ENCODE results near the gene PIEZO1. TPM values are rescaled to one million over a fixed set of nuclear protein-coding genes. Genes with fewer than 3 reads are reported as not detected.
"Not testable (repeated sequence)": the region's sequence is repeated elsewhere in the genome, so short reads cannot be mapped to it uniquely, and the experiment has no call there.

The PIEZO1 gene
- polyA plus RNA-seq, 1 experiment = 139 TPM

DNA sequence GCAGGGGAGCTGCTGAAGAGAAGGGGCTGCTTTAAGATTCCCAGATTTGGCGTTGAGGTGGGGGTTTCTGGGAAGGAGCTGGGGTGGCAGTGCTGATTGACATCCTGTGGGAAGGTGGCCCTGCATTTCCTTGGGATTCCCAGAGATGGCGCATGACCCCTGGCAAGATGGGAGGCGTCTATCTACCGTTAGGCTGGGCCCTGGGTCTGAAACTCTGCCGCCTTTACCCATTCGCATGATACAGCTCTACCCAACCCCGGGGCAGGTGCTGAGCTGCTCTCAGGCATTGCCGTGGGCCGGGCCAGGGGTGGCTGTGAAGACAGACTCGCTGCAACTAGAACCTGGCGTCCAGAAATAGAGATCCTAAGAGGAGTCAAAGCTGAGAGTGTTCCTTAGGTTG, 112.2 kb downstream of the PIEZO1 start:
- Histone ChIP-seq H3K27me3 (ENCODE audit: control insufficient read depth, insufficient read depth, low read length) (no peaks in the 10 kb centered on the region), H3K4me3 (ENCODE audit: low read depth, low read length) (no peak overlapping the region), H3K36me3 (ENCODE audit: control insufficient read depth, insufficient read depth, low read length) (peaks cover 3% of the 10 kb centered on the region; the same call in 1 of the 2 replicates)
- DNase-seq (ENCODE audit: low read depth) = no peak
- ChIA-PET POLR2A (no interaction called here), CTCF (interaction anchor here (1.9 kb wide), 1 partner anchor 13 kb away, joined by 10 read pairs; no protein-coding TSS in a partner anchor)
- TF ChIP-seq, protein P1, sequence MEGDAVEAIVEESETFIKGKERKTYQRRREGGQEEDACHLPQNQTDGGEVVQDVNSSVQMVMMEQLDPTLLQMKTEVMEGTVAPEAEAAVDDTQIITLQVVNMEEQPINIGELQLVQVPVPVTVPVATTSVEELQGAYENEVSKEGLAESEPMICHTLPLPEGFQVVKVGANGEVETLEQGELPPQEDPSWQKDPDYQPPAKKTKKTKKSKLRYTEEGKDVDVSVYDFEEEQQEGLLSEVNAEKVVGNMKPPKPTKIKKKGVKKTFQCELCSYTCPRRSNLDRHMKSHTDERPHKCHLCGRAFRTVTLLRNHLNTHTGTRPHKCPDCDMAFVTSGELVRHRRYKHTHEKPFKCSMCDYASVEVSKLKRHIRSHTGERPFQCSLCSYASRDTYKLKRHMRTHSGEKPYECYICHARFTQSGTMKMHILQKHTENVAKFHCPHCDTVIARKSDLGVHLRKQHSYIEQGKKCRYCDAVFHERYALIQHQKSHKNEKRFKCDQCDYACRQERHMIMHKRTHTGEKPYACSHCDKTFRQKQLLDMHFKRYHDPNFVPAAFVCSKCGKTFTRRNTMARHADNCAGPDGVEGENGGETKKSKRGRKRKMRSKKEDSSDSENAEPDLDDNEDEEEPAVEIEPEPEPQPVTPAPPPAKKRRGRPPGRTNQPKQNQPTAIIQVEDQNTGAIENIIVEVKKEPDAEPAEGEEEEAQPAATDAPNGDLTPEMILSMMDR (IDR thresholded peaks at IDR 0.05; ENCODE audit: insufficient read depth, low read depth, low read length) = peak; percentile 19; the same call in 1 of the 2 replicates

- Histone ChIP-seq H3K27me3 (ENCODE audit: control insufficient read depth, insufficient read depth, low read length) (no peaks in the 10 kb centered on the region), H3K36me3 (ENCODE audit: control insufficient read depth, insufficient read depth, low read length) (peaks cover 3% of the 10 kb centered on the region; the same call in 1 of the 2 replicates), H3K4me3 (ENCODE audit: low read depth, low read length) (no peak overlapping the region)
- ChIA-PET POLR2A (no interaction called here), CTCF (interaction anchor here (0.7 to 1.9 kb wide), 2 partner anchors 11 to 14 kb away, joined by 6 to 10 read pairs; no protein-coding TSS in a partner anchor)
- DNase-seq (ENCODE audit: low read depth) = no peak
- TF ChIP-seq, protein P1 (IDR thresholded peaks at IDR 0.05; ENCODE audit: insufficient read depth, low read depth, low read length) = no peak
Observed at GRCh38 chr16:88671806-88672205, 113.2 kb downstream of the PIEZO1 start.

- ChIA-PET CTCF (interaction anchor here (1.7 kb wide), 1 partner anchor 15 kb away, joined by 7 read pairs; no protein-coding TSS in a partner anchor), POLR2A (no interaction called here)
- TF ChIP-seq, protein P1 (IDR thresholded peaks at IDR 0.05; ENCODE audit: insufficient read depth, low read depth, low read length) = no peak
- DNase-seq (ENCODE audit: low read depth) = no peak
- no peak overlapping the region for H3K4me3 ChIP-seq (ENCODE audit: low read depth, low read length)
- H3K36me3 ChIP-seq (ENCODE audit: control insufficient read depth, insufficient read depth, low read length) = 0 out of 2 replicates have a peak, but pooled peaks cover 1% of the 10 kb centered on the region
- no peaks in the 10 kb centered on the region for H3K27me3 ChIP-seq (ENCODE audit: control insufficient read depth, insufficient read depth, low read length)
Observed at GRCh38 chr16:88669980-88670379, 115.0 kb downstream of the PIEZO1 start.

DNA sequence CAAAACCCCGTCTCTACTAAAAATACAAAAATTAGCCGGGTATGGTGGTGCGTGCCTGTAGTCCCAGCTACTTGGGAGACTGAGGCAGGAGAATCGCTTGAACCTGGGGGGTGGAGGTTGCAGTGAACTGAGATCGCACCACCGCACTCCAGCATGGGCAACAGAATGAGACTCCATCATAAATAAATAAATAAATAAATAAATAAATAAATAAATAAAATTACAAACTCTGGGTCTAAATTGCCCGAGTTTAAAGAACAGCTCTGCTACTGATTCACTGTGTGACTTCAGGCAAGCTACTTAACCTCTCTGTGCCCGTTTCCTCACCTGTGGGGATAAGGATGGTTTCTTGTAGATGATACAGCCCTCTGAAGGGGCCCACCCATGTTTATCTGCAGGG, 115.5 kb downstream of the PIEZO1 start:
- not testable (repeated sequence) for DNase-seq (ENCODE audit: low read depth)
- CTCF ChIA-PET = interaction anchor here (1.7 kb wide), 1 partner anchor 16 kb away, joined by 7 read pairs; no protein-coding TSS in a partner anchor

DNA sequence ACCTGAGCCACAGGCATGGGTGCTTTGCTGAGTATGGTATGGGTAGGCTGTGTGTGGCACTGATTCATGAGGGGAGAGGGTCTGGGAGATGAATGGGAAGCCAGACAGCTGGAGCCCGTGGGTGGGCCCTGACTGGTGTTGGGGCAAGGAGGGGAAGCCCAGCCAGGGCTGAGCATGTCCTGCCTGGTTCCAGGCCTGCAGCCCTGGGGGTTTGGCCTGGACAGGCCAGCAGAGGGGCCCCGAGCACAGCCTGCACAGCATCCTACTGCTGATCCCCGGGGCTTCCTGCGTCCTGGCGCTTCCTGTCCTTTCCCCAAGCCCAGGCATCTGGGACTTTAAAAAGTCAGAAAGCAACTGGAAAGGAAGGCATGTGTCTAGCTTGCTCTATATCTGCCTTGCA, 117.6 kb downstream of the PIEZO1 start:
- Histone ChIP-seq H3K36me3 (ENCODE audit: control insufficient read depth, insufficient read depth, low read length) (no peaks in the 10 kb centered on the region), H3K4me3 (ENCODE audit: low read depth, low read length) (no peak overlapping the region), H3K27me3 (ENCODE audit: control insufficient read depth, insufficient read depth, low read length) (no peaks in the 10 kb centered on the region)
- no peak for DNase-seq (ENCODE audit: low read depth)
- ChIA-PET POLR2A (no interaction called here), CTCF (no interaction called here)
- TF ChIP-seq, protein P1 (IDR thresholded peaks at IDR 0.05; ENCODE audit: insufficient read depth, low read depth, low read length) = no peak

More for the DNA sequence above, 115.5 kb downstream of the PIEZO1 start:
- POLR2A ChIA-PET; H3K4me3 ChIP-seq (ENCODE audit: low read depth, low read length); H3K36me3 ChIP-seq (ENCODE audit: control insufficient read depth, insufficient read depth, low read length); H3K27me3 ChIP-seq (ENCODE audit: control insufficient read depth, insufficient read depth, low read length): not testable (repeated sequence)

DNA sequence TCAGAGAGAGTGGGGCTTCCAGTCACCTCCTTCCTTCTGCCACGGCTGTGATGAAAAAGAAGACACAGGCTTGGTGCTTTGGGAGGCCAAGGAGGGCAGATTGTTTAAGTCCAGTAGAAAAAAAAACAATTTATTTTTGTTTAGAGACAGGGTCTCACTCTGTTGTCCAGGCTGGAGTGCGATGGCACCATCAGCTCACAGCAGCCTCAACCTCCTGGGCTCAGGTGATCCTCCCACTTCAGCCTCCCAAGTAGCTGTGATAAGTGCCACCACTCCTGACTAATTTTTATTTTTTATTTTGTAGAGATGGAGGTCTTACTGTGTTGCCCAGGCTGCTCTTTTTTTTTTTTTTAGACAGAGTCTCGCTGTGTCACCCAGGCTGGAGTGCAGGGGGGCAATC, 119.5 kb downstream of the PIEZO1 start:
- CTCF ChIA-PET = no interaction called here
- H3K36me3 ChIP-seq (ENCODE audit: control insufficient read depth, insufficient read depth, low read length) = no peaks in the 10 kb centered on the region
- POLR2A ChIA-PET = no interaction called here
- TF ChIP-seq, protein P1 (IDR thresholded peaks at IDR 0.05; ENCODE audit: insufficient read depth, low read depth, low read length) = no peak
- no peak for DNase-seq (ENCODE audit: low read depth)
- no peaks in the 10 kb centered on the region for H3K27me3 ChIP-seq (ENCODE audit: control insufficient read depth, insufficient read depth, low read length)
- no peak overlapping the region for H3K4me3 ChIP-seq (ENCODE audit: low read depth, low read length)

All from BJ (cell line).